Calu3 (cell line): Measurements from ENCODE around the gene TNFRSF4. TPM values are rescaled to one million over a fixed set of nuclear protein-coding genes. Genes with fewer than 3 reads are reported as not detected.

Experiments
- BruUV-seq: library from RNA; stranded (reverse); fragments of 400-500 nt; replicated peaks from 2 replicates; lab custom pipeline; 2021; lab: Mats Ljungman, UMichigan
- CTCF ChIA-PET: fragments of 300-600 bp; sonication (Branson Sonifier 250); formaldehyde crosslinking; loops from one replicate; lab custom pipeline; 2022; ENCODE audit warnings: antibody characterized with exemption; lab: Charles Lee
- DNase-seq: peaks from one replicate; pipeline ENCODE4 v3.0.0; 2022
- H3K27ac Mint-ChIP-seq: one replicate; pipeline ENCODE4 v1.8.0; 2022; ENCODE audit warnings: mixed read lengths; ENCODE audit not compliant: unreplicated experiment
- H3K27me3 Mint-ChIP-seq: one replicate; pipeline ENCODE4 v1.8.0; 2022; ENCODE audit warnings: mixed read lengths; ENCODE audit not compliant: unreplicated experiment
- H3K36me3 Mint-ChIP-seq: one replicate; pipeline ENCODE4 v1.8.0; 2022; ENCODE audit warnings: mild to moderate bottlenecking, moderate library complexity, mixed read lengths; ENCODE audit not compliant: insufficient read depth, unreplicated experiment
- H3K4me1 Mint-ChIP-seq: one replicate; pipeline ENCODE4 v1.8.0; 2022; ENCODE audit warnings: mild to moderate bottlenecking, low read depth, mixed read lengths; ENCODE audit not compliant: unreplicated experiment
- H3K4me3 Mint-ChIP-seq: one replicate; pipeline ENCODE4 v1.8.0; 2022; ENCODE audit warnings: mild to moderate bottlenecking, low read depth, moderate library complexity, mixed read lengths; ENCODE audit not compliant: unreplicated experiment
- H3K9me3 Mint-ChIP-seq: one replicate; pipeline ENCODE4 v1.8.0; 2022; ENCODE audit warnings: low read depth, mixed read lengths; ENCODE audit not compliant: unreplicated experiment
- CTCF ChIP-seq: fragments of 200-600 bp; IDR thresholded peaks from one replicate; pipeline ENCODE4 v1.8.0; 2022; ENCODE audit warnings: antibody characterized with exemption; ENCODE audit not compliant: unreplicated experiment
- intact Hi-C: fragments of 100-400 bp; cut with micrococcal nuclease; formaldehyde crosslinking; loops from one replicate; pipeline ENCODE4 v1.10.0; 2022; ENCODE audit not compliant: unreplicated experiment
- total RNA-seq: library from RNA; stranded (reverse); gene quantifications from 2 replicates; pipeline ENCODE4 v1.2.3, GENCODE V29; 2022

Gene TNFRSF4
- total RNA-seq, 1 experiment from 2014 or later, result not detected

- H3K4me1 Mint-ChIP-seq, result no peaks in the 10 kb centered on the region
- intact Hi-C loops, result no loop called here
- no peaks in the 10 kb centered on the region for H3K27me3 Mint-ChIP-seq
- TF ChIP-seq CTCF, result no peak
- CTCF ChIA-PET, result no interaction called here
- H3K36me3 Mint-ChIP-seq, result peaks cover 53% of the 10 kb centered on the region
- no peak overlapping the region for H3K27ac Mint-ChIP-seq
- BruUV-seq, result no TSS peak
- no peak overlapping the region for H3K4me3 Mint-ChIP-seq
- no peaks in the 10 kb centered on the region for H3K9me3 Mint-ChIP-seq
- no peak for DNase-seq
These were observed 6.2 kb upstream of the TNFRSF4 start for GRCh38 chr1:1220197-1220596.

DNA sequence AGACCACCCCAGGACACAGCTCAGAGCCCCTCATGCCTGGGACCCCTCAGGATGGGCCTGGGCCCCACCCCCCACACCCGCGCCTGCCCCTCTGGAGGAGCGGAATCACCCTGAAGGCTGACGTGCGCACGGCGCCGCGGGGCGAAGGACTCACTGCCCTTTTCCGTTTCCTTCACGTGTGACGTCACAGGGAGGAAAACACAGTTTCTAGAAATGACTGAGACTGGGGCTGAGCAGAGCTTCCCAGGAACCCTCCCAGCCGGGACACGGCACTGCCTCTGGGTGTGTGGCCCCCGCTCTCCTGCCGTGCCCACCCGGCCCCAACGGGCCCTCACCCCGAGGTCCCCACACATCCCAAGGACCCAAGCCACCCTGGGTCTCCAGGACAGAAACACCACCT, 5.4 kb upstream of the TNFRSF4 start:
- H3K9me3 Mint-ChIP-seq, result no peaks in the 10 kb centered on the region
- CTCF ChIA-PET, result no interaction called here
- intact Hi-C loops, result no loop called here
- no peak for DNase-seq
- no peaks in the 10 kb centered on the region for H3K27me3 Mint-ChIP-seq
- H3K4me1 Mint-ChIP-seq, result no peaks in the 10 kb centered on the region
- TF ChIP-seq CTCF, result no peak
- BruUV-seq, result no TSS peak
- H3K36me3 Mint-ChIP-seq, result peaks cover 57% of the 10 kb centered on the region
- H3K27ac Mint-ChIP-seq, result no peak overlapping the region
- no peak overlapping the region for H3K4me3 Mint-ChIP-seq

- H3K27me3 Mint-ChIP-seq, result no peaks in the 10 kb centered on the region
- BruUV-seq, result no TSS peak
- no peaks in the 10 kb centered on the region for H3K9me3 Mint-ChIP-seq
- H3K4me3 Mint-ChIP-seq, result no peak overlapping the region
- intact Hi-C loops, result no loop called here
- peaks cover 51% of the 10 kb centered on the region for H3K36me3 Mint-ChIP-seq
- CTCF ChIA-PET, result no interaction called here
- TF ChIP-seq CTCF, result no peak
- H3K4me1 Mint-ChIP-seq, result no peaks in the 10 kb centered on the region
- H3K27ac Mint-ChIP-seq, result no peak overlapping the region
- DNase-seq, result no peak
These were observed 4.7 kb upstream of the TNFRSF4 start for GRCh38 chr1:1218524-1219200.

DNA sequence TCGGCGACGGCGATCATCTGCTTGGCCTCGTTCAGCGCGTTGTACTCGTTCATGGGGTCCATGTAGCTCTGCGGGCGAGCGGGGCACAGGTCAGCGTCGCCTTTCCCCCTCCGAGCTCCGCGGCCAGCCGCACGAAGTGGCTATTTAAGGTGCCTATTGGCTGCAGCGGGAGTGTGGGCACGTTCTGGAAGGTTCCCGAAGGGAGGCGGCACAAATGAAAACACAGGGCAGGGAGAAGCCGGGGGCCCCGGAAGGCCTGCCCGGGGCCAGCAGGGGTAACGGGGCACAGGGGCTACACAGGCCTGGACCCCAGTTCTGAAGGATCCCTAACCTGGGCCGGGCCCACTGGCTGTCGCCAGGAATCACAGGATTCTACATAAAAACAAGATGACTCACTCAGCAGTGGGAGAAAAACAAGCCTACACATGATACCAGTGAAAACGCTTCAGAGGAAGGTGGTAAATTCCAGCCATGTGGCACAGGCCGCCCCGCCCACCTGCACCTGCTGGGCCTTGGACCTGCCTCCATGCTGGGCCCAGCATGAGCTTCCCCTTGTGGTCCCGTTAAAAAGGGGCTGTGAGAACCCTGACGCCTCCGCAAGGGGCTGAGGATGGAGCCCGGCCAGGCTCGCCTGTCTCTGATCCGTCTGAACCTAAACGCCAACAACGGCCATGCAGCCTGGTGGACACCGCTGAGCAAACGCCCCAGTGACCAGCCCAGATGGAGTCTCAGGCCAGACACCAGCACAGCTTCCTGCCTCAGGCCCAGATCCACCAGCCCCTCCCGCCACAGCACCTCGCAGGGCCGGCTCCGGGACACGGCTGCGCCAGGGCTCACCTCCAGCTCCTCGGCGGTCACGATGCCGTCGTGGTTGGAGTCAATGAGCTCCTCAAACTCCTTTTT, 3.9 kb upstream of the TNFRSF4 start:
- Mint-ChIP-seq H3K9me3 (no peaks in the 10 kb centered on the region), H3K27me3 (no peaks in the 10 kb centered on the region), H3K4me3 (no peak overlapping the region), H3K4me1 (no peaks in the 10 kb centered on the region), H3K27ac (no peak overlapping the region), H3K36me3 (peaks cover 43% of the 10 kb centered on the region)
- CTCF ChIA-PET, result no interaction called here
- no peak for DNase-seq
- intact Hi-C loops, result no loop called here
- no peak for TF ChIP-seq CTCF
- BruUV-seq, result no TSS peak
